Endothelial cell of umbilical vein (primary cell): Measurements from ENCODE around the gene EVA1A. TPM values are rescaled to one million over a fixed set of nuclear protein-coding genes. Genes with fewer than 3 reads are reported as not detected.

Source experiments
- BruUV-seq: library from RNA; stranded (reverse); fragments of 400-500 nt; replicated peaks from 2 replicates; lab custom pipeline; 2021; lab: Mats Ljungman, UMichigan
- CTCF ChIA-PET: fragments of 300-600, 350-600 bp; sonication (Branson Sonifier 250); formaldehyde crosslinking; loops from one replicate; lab custom pipeline; 2021; ENCODE audit warnings: antibody characterized with exemption, inconsistent platforms; lab: Charles Lee
- POLR2A ChIA-PET: fragments of 300-600, 350-600 bp; sonication (Branson Sonifier 250); formaldehyde crosslinking; loops from one replicate; lab custom pipeline; 2021; ENCODE audit warnings: antibody characterized with exemption, inconsistent platforms; lab: Charles Lee
- DNase-seq: peaks from one replicate; pipeline ENCODE4 v3.0.0-alpha.2; 2011; ENCODE audit warnings: low read depth, low spot score
- FAIRE-seq: peaks from 2 replicates; lab custom pipeline; 2011; peaks lifted over from hg19 to GRCh38; lab: Jason Lieb, UNC
- H2AFZ ChIP-seq: 2 replicates; pipeline ENCODE4 v1.6.0; 2012; ENCODE audit warnings: low read depth, low read length, control low read depth, inconsistent platforms
- H3K27ac ChIP-seq: 2 replicates; pipeline ENCODE4 v1.5.1; 2011; ENCODE audit warnings: low read depth, mild to moderate bottlenecking, control low read depth, low read length, moderate library complexity; ENCODE audit not compliant: insufficient read depth
- H3K27me3 ChIP-seq, 2 experiments: 2 replicates each; pipeline versions ENCODE4 v1.6.0 to v1.6.1; 2011; ENCODE audit warnings: low read length in 2 of 2, mixed read lengths in 1 of 2; ENCODE audit not compliant: control insufficient read depth in 2 of 2, insufficient read depth in 2 of 2
- H3K36me3 ChIP-seq, 2 experiments: 2 replicates in 1 of 2; 3 replicates in 1 of 2; pipeline ENCODE4 v1.5.1; 2011; ENCODE audit warnings: low read length in 2 of 2, mild to moderate bottlenecking in 1 of 2, moderate library complexity in 1 of 2; ENCODE audit not compliant: control insufficient read depth in 2 of 2, insufficient read depth in 2 of 2; ENCODE audit errors: extremely low read depth in 1 of 2
- H3K4me1 ChIP-seq: 3 replicates; pipeline ENCODE4 v1.5.1; 2011; ENCODE audit warnings: mild to moderate bottlenecking, low read length; ENCODE audit not compliant: control insufficient read depth, insufficient read depth; ENCODE audit errors: extremely low read depth
- H3K4me2 ChIP-seq: 2 replicates; pipeline ENCODE4 v1.6.1; 2011; ENCODE audit warnings: low read length, control low read depth, mixed read lengths; ENCODE audit not compliant: insufficient read depth
- H3K4me3 ChIP-seq, 3 experiments: fragments of 200-600 bp in 1 of 3; sonication (generic), shearing (Covaris generic) in 1 of 3; replicated peaks in 1 of 3; 2 replicates each; pipeline ENCODE4 v1.5.1; 2011 to 2016; ENCODE audit warnings: control low read depth in 3 of 3, low read length in 3 of 3, mild to moderate bottlenecking in 2 of 3, inconsistent platforms in 1 of 3, low read depth in 1 of 3, moderate library complexity in 1 of 3; ENCODE audit not compliant: insufficient read depth in 1 of 3
- H3K79me2 ChIP-seq: 2 replicates; pipeline ENCODE4 v1.6.0; 2012; ENCODE audit warnings: low read length, inconsistent platforms; ENCODE audit not compliant: control insufficient read depth, insufficient read depth
- H3K9ac ChIP-seq: replicated peaks from 2 replicates; pipeline ENCODE3; 2011; ENCODE audit warnings: low read length, control low read depth; ENCODE audit not compliant: insufficient read depth; ENCODE audit errors: extremely low read depth
- H3K9me1 ChIP-seq: replicated peaks from 3 replicates; pipeline ENCODE4 v1.6.0; 2011; ENCODE audit warnings: mild to moderate bottlenecking, low read length; ENCODE audit not compliant: control insufficient read depth, insufficient read depth; ENCODE audit errors: extremely low read depth
- H3K9me3 ChIP-seq: replicated peaks from 2 replicates; pipeline ENCODE4 v1.5.1; 2012; ENCODE audit warnings: low read length, inconsistent platforms; ENCODE audit not compliant: control insufficient read depth, insufficient read depth
- H4K20me1 ChIP-seq: replicated peaks from 2 replicates; pipeline ENCODE3; 2011; ENCODE audit warnings: mild to moderate bottlenecking, low read length; ENCODE audit not compliant: control insufficient read depth, insufficient read depth; ENCODE audit errors: extremely low read depth
- CTCF ChIP-seq, 2 donors: IDR thresholded peaks; 1 replicate in 1 of 2; 2 replicates in 1 of 2; pipeline ENCODE4 v1.5.1; 2011; ENCODE audit warnings: low read length in 2 of 2, mild to moderate bottlenecking in 2 of 2, moderate library complexity in 2 of 2, control low read depth in 1 of 2, inconsistent platforms in 1 of 2, low read depth in 1 of 2; ENCODE audit not compliant: insufficient read depth in 1 of 2; ENCODE audit errors: extremely low read depth in 1 of 2
- EZH2 ChIP-seq: IDR thresholded peaks from 2 replicates; pipeline ENCODE4 v1.6.1; 2012; ENCODE audit warnings: borderline replicate concordance, low read depth, mild to moderate bottlenecking, moderate library complexity, low read length, inconsistent platforms; ENCODE audit not compliant: severe bottlenecking
- FOS ChIP-seq: IDR thresholded peaks from 2 replicates; pipeline ENCODE4 v1.6.1; 2011; ENCODE audit warnings: mild to moderate bottlenecking, low read length, moderate library complexity, borderline replicate concordance; ENCODE audit not compliant: insufficient read depth
- JUN ChIP-seq: IDR thresholded peaks from 2 replicates; pipeline ENCODE4 v1.6.1; 2011; ENCODE audit warnings: borderline replicate concordance, low read depth; ENCODE audit not compliant: insufficient read length, insufficient read depth
- MAX ChIP-seq: IDR thresholded peaks from 2 replicates; pipeline ENCODE4 v1.6.1; 2011; ENCODE audit not compliant: insufficient read depth, insufficient read length
- MYC ChIP-seq: IDR thresholded peaks from one replicate; pipeline ENCODE4 v1.6.1; 2011; ENCODE audit warnings: mild to moderate bottlenecking, low read depth, low read length
- POLR2A ChIP-seq: IDR thresholded peaks from 2 replicates; pipeline ENCODE4 v1.6.1; 2012; ENCODE audit warnings: low read depth, mild to moderate bottlenecking, control low read depth, low read length
- POLR2AphosphoS5 ChIP-seq: IDR thresholded peaks from 2 replicates; pipeline ENCODE4 v1.6.1; 2012; ENCODE audit warnings: low read depth, mild to moderate bottlenecking, control low read depth, low read length, moderate library complexity; ENCODE audit not compliant: insufficient read depth
- dilution Hi-C: fragments of 300-500 bp; cut with MboI; formaldehyde crosslinking; loops from one replicate; pipeline ENCODE4 v1.15.0; 2019; ENCODE audit warnings: low sequenced_read_pairs; ENCODE audit not compliant: extremely low pct_ligation_motif_present
- intact Hi-C: fragments of 100-400 bp; cut with micrococcal nuclease; formaldehyde crosslinking; loops from one replicate; pipeline ENCODE4 v1.10.0; 2022
- polyA plus RNA-seq, 4 experiments: library from polyadenylated mRNA; depleted of rRNA in 3 of 4; stranded (reverse) in 3 of 4; unstranded in 1 of 4; fragments of >200 nt; gene quantifications; 2 replicates each; pipeline versions ENCODE4 v1.2.1 to v1.2.3, GENCODE V29; 2011 to 2012; ENCODE audit warnings: missing spikeins in 1 of 4
- total RNA-seq: library from RNA; stranded (reverse); gene quantifications from 2 replicates; pipeline ENCODE4 v1.2.3, GENCODE V29; 2021

EVA1A gene
- total and polyA plus RNA-seq, 2 donors (not counting 3 experiments of a cell fraction or from before 2014, with no cell fraction given) = 52.6 to 66.5 TPM

- FAIRE-seq = peak; percentile 28
Measured at GRCh38 chr2:75582840-75583239, 22.1 kb upstream of the EVA1A start.

GRCh38 chr2:75580606-75581005 lies 19.9 kb upstream of the EVA1A start:
- no peaks in the 10 kb centered on the region for H3K36me3 ChIP-seq
- H4K20me1 ChIP-seq = no peaks in the 10 kb centered on the region
- DNase-seq (no peak), FAIRE-seq (no peak)
- TF ChIP-seq MAX = no peak
- TF ChIP-seq CTCF (IDR thresholded peaks at IDR 0.05; ENCODE audit: extremely low read depth in 1 of 2, insufficient read depth in 1 of 2, low read depth in 1 of 2, low read length in 2 of 2) = no peak
- H3K4me1 ChIP-seq = no peaks in the 10 kb centered on the region
- H3K9me1 ChIP-seq = no peaks in the 10 kb centered on the region
- intact Hi-C loops = no loop called here
- ChIA-PET CTCF (interaction anchor here (2.0 kb wide), 1 partner anchor 26 kb away, joined by 6 read pairs; no protein-coding TSS in a partner anchor), POLR2A (interaction anchor here (0.6 kb wide), 1 partner anchor 10 kb away, joined by 3 read pairs; no protein-coding TSS in a partner anchor)
- no peak overlapping the region for H3K4me2 ChIP-seq
- H3K27me3 ChIP-seq = peaks cover 0 to 5% of the 10 kb centered on the region in 2 experiments
- H3K27ac ChIP-seq = no peak overlapping the region
- H3K9ac ChIP-seq = no peak overlapping the region
- dilution Hi-C loops = no loop called here
- no peak overlapping the region for H3K4me3 ChIP-seq
- no TSS peak for BruUV-seq
- no peak overlapping the region for H2AFZ ChIP-seq
- no peaks in the 10 kb centered on the region for H3K9me3 ChIP-seq
- H3K79me2 ChIP-seq = no peaks in the 10 kb centered on the region

More at GRCh38 chr2:75582840-75583239, 22.1 kb upstream of the EVA1A start:
- dilution Hi-C loops = no loop called here
- Histone ChIP-seq H3K36me3 (no peaks in the 10 kb centered on the region), H3K4me3 (no peak overlapping the region), H3K27ac (no peak overlapping the region), H3K79me2 (no peaks in the 10 kb centered on the region), H2AFZ (no peak overlapping the region), H3K9me3 (no peaks in the 10 kb centered on the region), H3K4me1 (no peaks in the 10 kb centered on the region), H3K4me2 (no peak overlapping the region), H3K27me3 (peaks cover 1 to 14% of the 10 kb centered on the region in 2 experiments), H3K9ac (no peak overlapping the region), H4K20me1 (no peaks in the 10 kb centered on the region), H3K9me1 (no peaks in the 10 kb centered on the region)
- POLR2A ChIA-PET = no interaction called here
- intact Hi-C loops = no loop called here
- no peak for TF ChIP-seq JUN
- TF ChIP-seq EZH2 = no peak
- no peak for TF ChIP-seq FOS
- no peak for TF ChIP-seq POLR2A
- no peak for TF ChIP-seq MYC
- no peak for TF ChIP-seq MAX
- no peak for TF ChIP-seq POLR2AphosphoS5
- BruUV-seq = no TSS peak
- CTCF ChIA-PET = no interaction called here
- DNase-seq = no peak
